H9 (cell line): Measurements from ENCODE around the gene RAI14. TPM values are rescaled to one million over a fixed set of nuclear protein-coding genes. Genes with fewer than 3 reads are reported as not detected.
A peak's percentile ranks its signal among the peaks of the same experiment; 100 is the strongest.

Experiments
- DNase-seq: peaks from one replicate; pipeline ENCODE4 v3.0.0-alpha.2; 2017
- H2AFZ ChIP-seq: one replicate; pipeline ENCODE4 v1.6.1; 2013; ENCODE audit warnings: mild to moderate bottlenecking, low read length, control low read depth, moderate library complexity
- H2AK5ac ChIP-seq: 2 replicates; pipeline ENCODE4 v1.6.1; 2013; ENCODE audit warnings: low read length, control low read depth, mixed read lengths; ENCODE audit not compliant: insufficient read length
- H2BK120ac ChIP-seq: one replicate; pipeline ENCODE4 v1.6.1; 2013; ENCODE audit warnings: low read depth, mild to moderate bottlenecking, low read length, control low read depth, inconsistent platforms; ENCODE audit not compliant: poor library complexity, severe bottlenecking
- H2BK12ac ChIP-seq: 2 replicates; pipeline ENCODE4 v1.6.1; 2013; ENCODE audit warnings: low read length, control low read depth, mixed read lengths, low read depth; ENCODE audit not compliant: insufficient read length
- H2BK15ac ChIP-seq: 2 replicates; pipeline ENCODE4 v1.6.1; 2013; ENCODE audit warnings: low read depth, low read length, control low read depth
- H2BK20ac ChIP-seq: one replicate; pipeline ENCODE4 v1.6.1; 2013; ENCODE audit warnings: low read depth, mild to moderate bottlenecking, low read length, control low read depth, inconsistent platforms; ENCODE audit not compliant: poor library complexity, severe bottlenecking
- H2BK5ac ChIP-seq: 2 replicates; pipeline ENCODE4 v1.6.1; 2013; ENCODE audit warnings: low read length, control low read depth, mixed read lengths; ENCODE audit not compliant: insufficient read length
- H3K14ac ChIP-seq: 2 replicates; pipeline ENCODE4 v1.6.1; 2013; ENCODE audit warnings: low read length, control low read depth; ENCODE audit not compliant: insufficient read depth
- H3K18ac ChIP-seq: 2 replicates; pipeline ENCODE4 v1.6.1; 2013; ENCODE audit warnings: low read depth, mild to moderate bottlenecking, mixed read lengths, low read length, control low read depth; ENCODE audit not compliant: insufficient read length
- H3K23ac ChIP-seq: 2 replicates; pipeline ENCODE4 v1.6.1; 2013; ENCODE audit warnings: low read length, control low read depth, mixed read lengths, low read depth; ENCODE audit not compliant: insufficient read length
- H3K23me2 ChIP-seq: 2 replicates; pipeline ENCODE4 v1.6.1; 2013; ENCODE audit warnings: low read depth, mild to moderate bottlenecking, mixed read lengths, low read length, control low read depth; ENCODE audit not compliant: insufficient read length, poor library complexity, severe bottlenecking
- H3K27ac ChIP-seq: 2 replicates; pipeline ENCODE4 v1.5.1; 2013; ENCODE audit warnings: low read length, control low read depth, mixed read lengths, low read depth; ENCODE audit not compliant: insufficient read length
- H3K27me3 ChIP-seq: 2 replicates; pipeline ENCODE4 v1.6.1; 2013; ENCODE audit warnings: low read length, control low read depth, inconsistent platforms; ENCODE audit not compliant: insufficient read depth
- H3K4ac ChIP-seq: 2 replicates; pipeline ENCODE4 v1.6.1; 2013; ENCODE audit warnings: low read depth, mild to moderate bottlenecking, control low read depth, inconsistent platforms, low read length, moderate library complexity
- H3K4me1 ChIP-seq: 2 replicates; pipeline ENCODE4 v1.6.1; 2013; ENCODE audit warnings: low read length, control low read depth, inconsistent platforms; ENCODE audit not compliant: insufficient read depth
- H3K4me2 ChIP-seq: 2 replicates; pipeline ENCODE4 v1.6.1; 2013; ENCODE audit warnings: low read length, control low read depth, mixed read lengths; ENCODE audit not compliant: insufficient read length, insufficient read depth
- H3K56ac ChIP-seq: 2 replicates; pipeline ENCODE4 v1.6.1; 2013; ENCODE audit warnings: low read depth, mild to moderate bottlenecking, mixed read lengths, low read length, control low read depth; ENCODE audit not compliant: insufficient read length
- H3K79me1 ChIP-seq: 2 replicates; pipeline ENCODE4 v1.6.1; 2013; ENCODE audit warnings: low read depth, mild to moderate bottlenecking, moderate library complexity, low read length, control low read depth, inconsistent platforms; ENCODE audit not compliant: insufficient read depth, poor library complexity, severe bottlenecking
- H3K79me2 ChIP-seq: 2 replicates; pipeline ENCODE4 v1.6.1; 2013; ENCODE audit warnings: low read length, control low read depth, inconsistent platforms; ENCODE audit not compliant: insufficient read depth
- H3K9ac ChIP-seq: 2 replicates; pipeline ENCODE4 v1.6.1; 2013; ENCODE audit warnings: low read length, control low read depth, mixed read lengths; ENCODE audit not compliant: insufficient read length; ENCODE audit errors: extremely low read depth
- H3K9me3 ChIP-seq: one replicate; pipeline ENCODE4 v1.6.1; 2013; ENCODE audit warnings: low read depth, low read length, inconsistent platforms; ENCODE audit not compliant: control insufficient read depth
- H3T11ph ChIP-seq: one replicate; pipeline ENCODE4 v1.6.1; 2013; ENCODE audit warnings: mild to moderate bottlenecking, low read length, control low read depth, inconsistent platforms
- H4K20me1 ChIP-seq: one replicate; pipeline ENCODE4 v1.6.1; 2013; ENCODE audit not compliant: control insufficient read depth, insufficient read length, insufficient read depth
- H4K5ac ChIP-seq: 2 replicates; pipeline ENCODE4 v1.6.1; 2013; ENCODE audit warnings: low read depth, mild to moderate bottlenecking, mixed read lengths, low read length, control low read depth; ENCODE audit not compliant: insufficient read length
- H4K8ac ChIP-seq: replicated peaks from 2 replicates; pipeline ENCODE4 v1.6.1; 2013; ENCODE audit warnings: low read length, control low read depth, mixed read lengths, low read depth; ENCODE audit not compliant: insufficient read length
- H4K91ac ChIP-seq: 2 replicates; pipeline ENCODE4 v1.6.1; 2013; ENCODE audit warnings: low read depth, mild to moderate bottlenecking, moderate library complexity, mixed read lengths, low read length, control low read depth; ENCODE audit not compliant: insufficient read length
- H3K27ac Mint-ChIP-seq, 3 experiments: 2 replicates in 2 of 3; 3 replicates in 1 of 3; pipeline ENCODE4 v1.8.0; 2020 to 2021; ENCODE audit warnings: mixed read lengths in 3 of 3, mild to moderate bottlenecking in 1 of 3, moderate library complexity in 1 of 3
- H3K27me3 Mint-ChIP-seq: 2 replicates; pipeline ENCODE4 v1.8.0; 2021; ENCODE audit warnings: low read depth, mild to moderate bottlenecking, moderate library complexity, mixed read lengths
- H3K36me3 Mint-ChIP-seq, 3 experiments: 2 replicates in 2 of 3; 3 replicates in 1 of 3; pipeline ENCODE4 v1.8.0; 2020 to 2021; ENCODE audit warnings: low read depth in 3 of 3, mixed read lengths in 3 of 3; ENCODE audit not compliant: insufficient read depth in 1 of 3
- H3K4me1 Mint-ChIP-seq, 2 experiments: 2 replicates each; pipeline ENCODE4 v1.8.0; 2020; ENCODE audit warnings: mixed read lengths in 2 of 2
- H3K4me3 Mint-ChIP-seq, 2 experiments: 2 replicates in 1 of 2; 3 replicates in 1 of 2; pipeline ENCODE4 v1.8.0; 2020 to 2021; ENCODE audit warnings: mild to moderate bottlenecking in 2 of 2, mixed read lengths in 2 of 2, moderate library complexity in 1 of 2
- H3K9me3 Mint-ChIP-seq, 2 experiments: 2 replicates in 1 of 2; 3 replicates in 1 of 2; pipeline ENCODE4 v1.8.0; 2020; ENCODE audit warnings: mild to moderate bottlenecking in 2 of 2, mixed read lengths in 2 of 2, moderate library complexity in 1 of 2
- CTCF ChIP-seq: fragments of 200-600 bp; sonication (generic); conservative IDR thresholded peaks from 3 replicates; pipeline ENCODE4 v1.8.0; 2021; ENCODE audit warnings: antibody characterized with exemption, mild to moderate bottlenecking
- total RNA-seq: library from RNA; stranded (reverse); gene quantifications from 2 replicates; pipeline ENCODE4 v1.2.1, GENCODE V29; 2021

Gene RAI14
- total RNA-seq, 1 experiment from 2014 or later = 127 TPM

- Histone ChIP-seq H2BK12ac (no peak overlapping the region), H2BK120ac (no peak overlapping the region), H3K9me3 (no peaks in the 10 kb centered on the region), H3K27me3 (no peaks in the 10 kb centered on the region), H3K79me1 (peaks cover 5% of the 10 kb centered on the region), H3K4me2 (no peak overlapping the region), H3K14ac (no peak overlapping the region), H4K8ac (no peak overlapping the region), H3K23ac (no peak overlapping the region), H4K20me1 (no peaks in the 10 kb centered on the region), H2AK5ac (no peak overlapping the region), H3K4ac (no peak overlapping the region), H3K4me1 (no peaks in the 10 kb centered on the region; the same call in 1 of the 2 replicates), H3K56ac (no peak overlapping the region), H4K5ac (no peak overlapping the region), H2AFZ (no peak overlapping the region), H3T11ph (no peak overlapping the region), H2BK20ac (no peak overlapping the region), H3K79me2 (peaks cover 16% of the 10 kb centered on the region; the same call in 1 of the 2 replicates), H3K18ac (no peak overlapping the region), H3K23me2 (no peaks in the 10 kb centered on the region), H4K91ac (no peak overlapping the region), H3K9ac (no peak overlapping the region), H2BK15ac (no peak overlapping the region), H2BK5ac (no peak overlapping the region), H3K27ac (no peak overlapping the region)
- Mint-ChIP-seq H3K4me3 (no peak overlapping the region), H3K9me3 (no peaks in the 10 kb centered on the region), H3K27me3 (no peaks in the 10 kb centered on the region), H3K27ac (0 out of 7 replicates have a peak overlapping the region, but pooled peaks of 2 of the 3 experiments have one; percentile 30 to 42), H3K36me3 (peaks cover 1 to 10% (median 4%) of the 10 kb centered on the region in 3 experiments; a peak in 5 of 7 replicates), H3K4me1 (peaks cover 31 to 40% of the 10 kb centered on the region in 2 experiments)
- TF ChIP-seq CTCF = no peak
- no peak for DNase-seq
Observed at GRCh38 chr5:34737731-34738130, 81.6 kb downstream of the RAI14 start.
